GM12878 (cell line): ENCODE data around the gene CSF1R. TPM values are rescaled to one million over a fixed set of nuclear protein-coding genes. Genes with fewer than 3 reads are reported as not detected.

Source experiments
- ATAC-seq: fragments of 200-7000 bp; cut with Tn5 transposase; 3 replicates; pipeline ENCODE4 v1.9.1; 2020; ENCODE audit warnings: mild to moderate bottlenecking, moderate library complexity
- BruUV-seq: library from RNA; stranded (reverse); fragments of 400-500 nt; replicated peaks from 2 replicates; lab custom pipeline; 2021; lab: Mats Ljungman, UMichigan
- CTCF ChIA-PET: fragments of 300-600 bp; sonication (Branson Sonifier 250); formaldehyde crosslinking; extraction: SDS; loops from one replicate; lab custom pipeline; 2021; ENCODE audit warnings: inconsistent platforms; lab: Yijun Ruan, JAX
- POLR2A ChIA-PET: fragments of 350-600 bp; formaldehyde crosslinking; extraction: SDS; loops from one replicate; lab custom pipeline; 2021; ENCODE audit warnings: inconsistent platforms; lab: Charles Lee
- RAD21 ChIA-PET: fragments of 300-600 bp; sonication (Branson Sonifier 250); formaldehyde crosslinking; loops from one replicate; lab custom pipeline; 2023; ENCODE audit warnings: antibody characterized with exemption; ENCODE audit not compliant: unreplicated experiment; lab: Charles Lee
- SMC1A ChIA-PET: fragments of 300-600 bp; sonication (Branson Sonifier 250); formaldehyde crosslinking; loops from one replicate; lab custom pipeline; 2023; ENCODE audit not compliant: unreplicated experiment, uncharacterized antibody; lab: Charles Lee
- DNase-seq: peaks from one replicate; pipeline ENCODE4 v3.0.0-alpha.2; 2011; ENCODE audit warnings: low read depth, low spot score
- FAIRE-seq: peaks from 3 replicates; lab custom pipeline; 2011; peaks lifted over from hg19 to GRCh38; lab: Jason Lieb, UNC
- H2AFZ ChIP-seq: 2 replicates; pipeline ENCODE4 v1.6.0; 2011; ENCODE audit warnings: low read depth, low read length, control low read depth; ENCODE audit not compliant: control insufficient read depth
- H3K27ac ChIP-seq: 2 replicates; pipeline ENCODE4 v1.5.1; 2011; ENCODE audit warnings: control low read depth; ENCODE audit not compliant: control insufficient read depth, insufficient read depth
- H3K27me3 ChIP-seq, 2 experiments: replicated peaks in 1 of 2; 2 replicates each; pipeline versions ENCODE4 v1.6.0 to v1.6.1; 2011; ENCODE audit warnings: low read length in 1 of 2; ENCODE audit not compliant: control insufficient read depth in 2 of 2, insufficient read depth in 2 of 2
- H3K36me3 ChIP-seq, 2 experiments: 2 replicates each; pipeline ENCODE4 v1.5.1; 2011; ENCODE audit warnings: low read length in 1 of 2; ENCODE audit not compliant: control insufficient read depth in 2 of 2, insufficient read depth in 2 of 2
- H3K4me1 ChIP-seq: 2 replicates; pipeline ENCODE4 v1.6.1; 2011; ENCODE audit warnings: mild to moderate bottlenecking, low read length, moderate library complexity, mixed read lengths; ENCODE audit not compliant: control insufficient read depth, insufficient read depth
- H3K4me2 ChIP-seq: 2 replicates; pipeline ENCODE4 v1.6.0; 2011; ENCODE audit warnings: control low read depth; ENCODE audit not compliant: control insufficient read depth, insufficient read depth
- H3K4me3 ChIP-seq: fragments of 200-600 bp; sonication (generic); 2 replicates; pipeline ENCODE4 v1.5.1; 2016
- H3K79me2 ChIP-seq: 2 replicates; pipeline ENCODE4 v1.6.0; 2011; ENCODE audit warnings: low read length; ENCODE audit not compliant: control insufficient read depth, insufficient read depth
- H3K9ac ChIP-seq: 2 replicates; pipeline ENCODE4 v1.8.0; 2011; ENCODE audit warnings: low read length, control low read depth, mixed read lengths; ENCODE audit not compliant: control insufficient read depth, insufficient read depth
- H3K9me3 ChIP-seq: replicated peaks from 3 replicates; pipeline ENCODE4 v1.5.1; 2011; ENCODE audit warnings: mild to moderate bottlenecking, low read length; ENCODE audit not compliant: control insufficient read depth, insufficient read depth
- H4K20me1 ChIP-seq: 2 replicates; pipeline ENCODE4 v1.6.0; 2011; ENCODE audit not compliant: control insufficient read depth, insufficient read depth
- ATF7 ChIP-seq: fragments of 450-650 bp; IDR thresholded peaks from 2 replicates; pipeline ENCODE4 v1.6.1; 2016; ENCODE audit warnings: low read depth, mild to moderate bottlenecking
- CBX3 ChIP-seq: fragments of 200-600 bp; sonication (generic); IDR thresholded peaks from 2 replicates; pipeline ENCODE4 v1.6.1; 2016; ENCODE audit warnings: low read depth, borderline replicate concordance
- CHD4 ChIP-seq: fragments of 200-600 bp; sonication (generic); IDR thresholded peaks from 2 replicates; pipeline ENCODE4 v1.6.1; 2016; ENCODE audit warnings: mild to moderate bottlenecking
- CREB1 ChIP-seq: IDR thresholded peaks from 2 replicates; pipeline ENCODE4 v1.6.1; 2012; ENCODE audit warnings: low read depth, mild to moderate bottlenecking, inconsistent platforms
- JUND ChIP-seq: IDR thresholded peaks from 2 replicates; pipeline ENCODE4 v1.6.1; 2012; ENCODE audit warnings: low read depth, mild to moderate bottlenecking, low read length, improper control_type of control experiment, moderate library complexity
- SMARCA5 ChIP-seq: fragments of 450-650 bp; IDR thresholded peaks from 2 replicates; pipeline ENCODE4 v1.6.1; 2017; ENCODE audit warnings: mild to moderate bottlenecking
- TARDBP ChIP-seq: IDR thresholded peaks from 2 replicates; pipeline ENCODE4 v1.6.1; 2016; ENCODE audit warnings: borderline replicate concordance
- in situ Hi-C: fragments of 300-500 bp; cut with MboI; formaldehyde crosslinking; loops from 9 replicates; pipeline ENCODE4 v1.14.3; 2018; ENCODE audit warnings: mixed read lengths
- intact Hi-C: fragments of 100-400 bp; cut with micrococcal nuclease; formaldehyde crosslinking; loops from one replicate; pipeline ENCODE4 v1.14.2; 2022; ENCODE audit not compliant: unreplicated experiment
- polyA plus RNA-seq, 11 experiments: library from polyadenylated mRNA; depleted of rRNA in 4 of 11; unstranded in 6 of 11; stranded (reverse) in 5 of 11; fragments of >200 nt; fragmentation: Nextera tagmentation in 4 of 11; fragmentation: Illumina TruSeq in 1 of 11; extraction: Ambion mirVana in 4 of 11; extraction: Trizol in 1 of 11; gene quantifications; 1 replicate in 1 of 11; 2 replicates in 10 of 11; pipeline versions ENCODE4 v1.2.1 to v1.2.3, GENCODE V29; 2011 to 2016; ENCODE audit warnings: inconsistent platforms in 2 of 11, missing spikeins in 2 of 11, low read depth in 1 of 11
- total RNA-seq, 4 experiments: library from RNA; depleted of rRNA in 3 of 4; stranded (reverse); fragments of >200 nt in 3 of 4; fragmentation: Illumina TruSeq in 1 of 4; extraction: Trizol in 1 of 4; gene quantifications; 2 replicates each; pipeline versions ENCODE4 v1.2.1 to v1.2.3, GENCODE V29; 2013 to 2021
- TF ChIP-seq, protein P1 (sequence below): fragments of 450-650 bp; formaldehyde crosslinking; IDR thresholded peaks from 2 replicates; pipeline ENCODE4 v1.5.0; 2022; ENCODE audit warnings: mild to moderate bottlenecking, missing genetic modification characterization
- TF ChIP-seq, protein P2 (sequence below): fragments of 450-650 bp; IDR thresholded peaks from 2 replicates; pipeline ENCODE4 v1.6.1; 2016; ENCODE audit warnings: mild to moderate bottlenecking

The CSF1R gene
- total and polyA plus RNA-seq, 10 of the 15 experiments (the other 5 are each of a cell fraction or from before 2014, with no cell fraction given) = 0.35 to 3.6 (median 1.2) TPM

DNA sequence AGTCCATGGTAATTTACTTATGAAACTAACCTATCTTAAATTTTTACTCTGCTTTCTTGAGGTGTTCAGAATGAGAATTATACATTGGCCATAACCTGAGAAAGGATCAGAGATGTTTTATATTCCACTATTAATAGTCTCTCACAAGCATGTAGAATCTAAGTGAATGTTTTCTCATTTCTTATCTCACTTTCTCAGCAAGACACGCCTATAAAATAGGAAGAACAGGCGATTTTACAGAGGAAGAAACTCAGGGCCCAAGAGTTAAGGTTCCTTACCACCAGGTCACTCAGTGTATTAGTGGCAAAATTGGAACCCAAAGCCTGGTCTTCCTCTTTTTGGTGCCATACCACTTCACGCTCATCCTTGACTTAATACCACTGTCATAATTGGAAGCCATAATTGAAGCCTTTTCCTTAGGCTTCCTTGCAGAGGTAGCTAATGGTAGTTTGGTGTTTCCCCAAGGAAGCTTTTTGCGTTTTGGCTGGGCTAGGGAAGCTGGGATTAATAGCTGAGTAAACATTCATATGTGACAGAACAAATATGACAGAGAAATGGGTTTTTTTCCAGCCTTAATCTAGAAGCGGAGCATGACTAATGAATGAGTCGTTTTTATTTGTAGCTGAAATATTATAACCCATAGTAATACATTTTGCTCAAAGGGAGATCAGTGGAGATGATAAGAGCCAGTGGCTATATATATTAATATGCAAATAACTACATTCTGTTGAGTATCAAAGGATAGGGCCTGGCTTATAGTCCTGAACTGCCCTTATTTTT lies 68.9 kb downstream of the CSF1R start (continued):
- TF ChIP-seq CHD4 (no peak), ATF7 (no peak), TARDBP (no peak), CBX3 (no peak)
- TF ChIP-seq, protein P1, sequence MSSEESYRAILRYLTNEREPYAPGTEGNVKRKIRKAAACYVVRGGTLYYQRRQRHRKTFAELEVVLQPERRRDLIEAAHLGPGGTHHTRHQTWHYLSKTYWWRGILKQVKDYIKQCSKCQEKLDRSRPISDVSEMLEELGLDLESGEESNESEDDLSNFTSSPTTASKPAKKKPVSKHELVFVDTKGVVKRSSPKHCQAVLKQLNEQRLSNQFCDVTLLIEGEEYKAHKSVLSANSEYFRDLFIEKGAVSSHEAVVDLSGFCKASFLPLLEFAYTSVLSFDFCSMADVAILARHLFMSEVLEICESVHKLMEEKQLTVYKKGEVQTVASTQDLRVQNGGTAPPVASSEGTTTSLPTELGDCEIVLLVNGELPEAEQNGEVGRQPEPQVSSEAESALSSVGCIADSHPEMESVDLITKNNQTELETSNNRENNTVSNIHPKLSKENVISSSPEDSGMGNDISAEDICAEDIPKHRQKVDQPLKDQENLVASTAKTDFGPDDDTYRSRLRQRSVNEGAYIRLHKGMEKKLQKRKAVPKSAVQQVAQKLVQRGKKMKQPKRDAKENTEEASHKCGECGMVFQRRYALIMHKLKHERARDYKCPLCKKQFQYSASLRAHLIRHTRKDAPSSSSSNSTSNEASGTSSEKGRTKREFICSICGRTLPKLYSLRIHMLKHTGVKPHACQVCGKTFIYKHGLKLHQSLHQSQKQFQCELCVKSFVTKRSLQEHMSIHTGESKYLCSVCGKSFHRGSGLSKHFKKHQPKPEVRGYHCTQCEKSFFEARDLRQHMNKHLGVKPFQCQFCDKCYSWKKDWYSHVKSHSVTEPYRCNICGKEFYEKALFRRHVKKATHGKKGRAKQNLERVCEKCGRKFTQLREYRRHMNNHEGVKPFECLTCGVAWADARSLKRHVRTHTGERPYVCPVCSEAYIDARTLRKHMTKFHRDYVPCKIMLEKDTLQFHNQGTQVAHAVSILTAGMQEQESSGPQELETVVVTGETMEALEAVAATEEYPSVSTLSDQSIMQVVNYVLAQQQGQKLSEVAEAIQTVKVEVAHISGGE (CRISPR knock-in tag) = no peak

GRCh38 chr5:150016537-150016936 lies 69.8 kb downstream of the CSF1R start:
- FAIRE-seq (no peak), ATAC-seq (no peak), DNase-seq (no peak)
- Histone ChIP-seq H2AFZ (no peak overlapping the region), H3K9me3 (peaks cover 8% of the 10 kb centered on the region; the same call in 2 of the 3 replicates), H3K9ac (no peak overlapping the region), H3K36me3 (peaks cover 16 to 35% of the 10 kb centered on the region in 2 experiments), H3K4me1 (no peaks in the 10 kb centered on the region), H3K79me2 (no peaks in the 10 kb centered on the region), H3K4me3 (no peak overlapping the region), H3K27ac (no peak overlapping the region), H4K20me1 (no peaks in the 10 kb centered on the region), H3K27me3 (no peaks in the 10 kb centered on the region), H3K4me2 (no peak overlapping the region)
- intact Hi-C loops (no loop called here), in situ Hi-C loops (no loop called here)
- no TSS peak for BruUV-seq
- ChIA-PET SMC1A (interaction anchor here (0.7 to 1.4 kb wide), 6 partner anchors 8 to 16 kb away, joined by 3 to 4 read pairs (median 3); no protein-coding TSS in a partner anchor), RAD21 (no interaction called here), CTCF (interaction anchor here (1.0 kb wide), 1 partner anchor 26 kb away, joined by 3 read pairs; no protein-coding TSS in a partner anchor), POLR2A (interaction anchor here (0.9 kb wide), 1 partner anchor 12 kb away, joined by 3 read pairs; no protein-coding TSS in a partner anchor)
- TF ChIP-seq CREB1 (no peak), JUND (no peak), SMARCA5 (no peak)
- TF ChIP-seq, protein P2, sequence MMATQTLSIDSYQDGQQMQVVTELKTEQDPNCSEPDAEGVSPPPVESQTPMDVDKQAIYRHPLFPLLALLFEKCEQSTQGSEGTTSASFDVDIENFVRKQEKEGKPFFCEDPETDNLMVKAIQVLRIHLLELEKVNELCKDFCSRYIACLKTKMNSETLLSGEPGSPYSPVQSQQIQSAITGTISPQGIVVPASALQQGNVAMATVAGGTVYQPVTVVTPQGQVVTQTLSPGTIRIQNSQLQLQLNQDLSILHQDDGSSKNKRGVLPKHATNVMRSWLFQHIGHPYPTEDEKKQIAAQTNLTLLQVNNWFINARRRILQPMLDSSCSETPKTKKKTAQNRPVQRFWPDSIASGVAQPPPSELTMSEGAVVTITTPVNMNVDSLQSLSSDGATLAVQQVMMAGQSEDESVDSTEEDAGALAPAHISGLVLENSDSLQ = no peak
